GM23338 (cell line): ENCODE measurements around the gene ZNF581. TPM values are rescaled to one million over a fixed set of nuclear protein-coding genes. Genes with fewer than 3 reads are reported as not detected.

Source experiments
- ATAC-seq: fragments of 200-7000 bp; cut with Tn5 transposase; 3 replicates; pipeline ENCODE4 v1.9.1; 2020
- DNase-seq: peaks from one replicate; pipeline ENCODE4 v3.0.0-alpha.2; 2015; ENCODE audit warnings: low spot score
- H2AFZ ChIP-seq: fragments of 200-600 bp; sonication (generic); 2 replicates; pipeline ENCODE4 v1.8.0; 2016; ENCODE audit warnings: antibody characterized with exemption, mild to moderate bottlenecking, moderate library complexity
- H3F3A ChIP-seq: fragments of 200-600 bp; sonication (generic); replicated peaks from 2 replicates; pipeline ENCODE4 v1.8.0; 2017; ENCODE audit warnings: antibody characterized with exemption, mixed run types, low read depth
- H3K27ac ChIP-seq: fragments of 200-600 bp; sonication (generic); 2 replicates; pipeline ENCODE4 v1.6.1; 2016; ENCODE audit warnings: low read depth
- H3K27me3 ChIP-seq: fragments of 200-600 bp; sonication (generic); 2 replicates; pipeline ENCODE4 v1.8.0; 2016; ENCODE audit warnings: mild to moderate bottlenecking, mixed run types, moderate library complexity; ENCODE audit not compliant: insufficient read depth
- H3K36me3 ChIP-seq: fragments of 200-600 bp; sonication (generic); 2 replicates; pipeline ENCODE4 v1.8.0; 2016; ENCODE audit warnings: mild to moderate bottlenecking; ENCODE audit not compliant: insufficient read depth
- H3K4me1 ChIP-seq: fragments of 200-600 bp; sonication (generic); 2 replicates; pipeline ENCODE4 v1.8.0; 2016; ENCODE audit warnings: mild to moderate bottlenecking, moderate library complexity; ENCODE audit not compliant: insufficient read depth
- H3K4me2 ChIP-seq: fragments of 200-600 bp; sonication (generic); 2 replicates; pipeline ENCODE4 v1.7.1; 2017; ENCODE audit warnings: mixed run types
- H3K4me3 ChIP-seq: fragments of 200-600 bp; sonication (generic); 2 replicates; pipeline ENCODE4 v1.6.1; 2016; ENCODE audit warnings: mixed run types
- H3K79me2 ChIP-seq: fragments of 200-600 bp; sonication (generic); replicated peaks from 2 replicates; pipeline ENCODE4 v1.8.0; 2017; ENCODE audit warnings: mild to moderate bottlenecking; ENCODE audit not compliant: insufficient read depth
- H3K9me2 ChIP-seq: fragments of 200-600 bp; sonication (generic); 2 replicates; pipeline ENCODE4 v1.8.0; 2017; ENCODE audit not compliant: insufficient read depth
- H4K20me1 ChIP-seq: fragments of 200-600 bp; sonication (generic); replicated peaks from 2 replicates; pipeline ENCODE4 v1.8.0; 2017; ENCODE audit warnings: mild to moderate bottlenecking; ENCODE audit not compliant: insufficient read depth
- H3K27ac Mint-ChIP-seq: 2 replicates; pipeline ENCODE4 v1.8.0; 2020; ENCODE audit warnings: inconsistent platforms, mild to moderate bottlenecking, moderate library complexity, mixed read lengths
- H3K27me3 Mint-ChIP-seq: 3 replicates; pipeline ENCODE4 v1.8.0; 2022; ENCODE audit warnings: low read depth, mild to moderate bottlenecking, moderate library complexity, mixed read lengths, inconsistent platforms; ENCODE audit not compliant: insufficient read depth, poor library complexity
- H3K36me3 Mint-ChIP-seq: 3 replicates; pipeline ENCODE4 v1.8.0; 2021; ENCODE audit warnings: low read depth, mild to moderate bottlenecking, inconsistent platforms, moderate library complexity, mixed read lengths
- H3K4me1 Mint-ChIP-seq: 3 replicates; pipeline ENCODE4 v1.8.0; 2020; ENCODE audit warnings: mild to moderate bottlenecking, inconsistent platforms, mixed read lengths
- H3K4me3 Mint-ChIP-seq: 3 replicates; pipeline ENCODE4 v1.8.0; 2021; ENCODE audit warnings: moderate library complexity, mild to moderate bottlenecking, inconsistent platforms, mixed read lengths
- H3K9me3 Mint-ChIP-seq: 3 replicates; pipeline ENCODE4 v1.8.0; 2020; ENCODE audit warnings: moderate library complexity, mild to moderate bottlenecking, inconsistent platforms, mixed read lengths
- CREB1 ChIP-seq: fragments of 250-450 bp; sonication (Bioruptor Pico); IDR thresholded peaks from 2 replicates; pipeline ENCODE4 v1.5.0; 2020; ENCODE audit warnings: low read depth, mild to moderate bottlenecking, moderate library complexity
- CTCF ChIP-seq, 2 experiments: fragments of 200-600 bp in 1 of 2; sonication (generic) in 1 of 2; conservative IDR thresholded peaks; 2 replicates each; pipeline versions ENCODE4 v1.5.1 to v1.6.1; 2016 to 2017; ENCODE audit warnings: antibody characterized with exemption in 2 of 2, low read depth in 2 of 2, mild to moderate bottlenecking in 2 of 2, moderate library complexity in 1 of 2
- ETS1 ChIP-seq: IDR thresholded peaks from 2 replicates; pipeline ENCODE4 v1.6.1; 2016; ENCODE audit warnings: antibody characterized with exemption
- EZH2 ChIP-seq: fragments of 200-600 bp; sonication (generic); IDR thresholded peaks from one replicate; pipeline ENCODE4 v1.8.0; 2017; ENCODE audit warnings: antibody characterized with exemption, mild to moderate bottlenecking, low read depth; ENCODE audit not compliant: unreplicated experiment
- EZH2phosphoT487 ChIP-seq: fragments of 200-600 bp; sonication (generic); IDR thresholded peaks from one replicate; pipeline ENCODE4 v1.8.1; 2018; ENCODE audit warnings: antibody characterized with exemption; ENCODE audit not compliant: unreplicated experiment
- JUNB ChIP-seq: IDR thresholded peaks from one replicate; pipeline ENCODE4 v1.6.1; 2016; ENCODE audit warnings: antibody characterized with exemption; ENCODE audit not compliant: unreplicated experiment
- NANOG ChIP-seq: IDR thresholded peaks from 2 replicates; pipeline ENCODE4 v1.6.1; 2016; ENCODE audit warnings: antibody characterized with exemption, borderline replicate concordance
- POLR2AphosphoS5 ChIP-seq: IDR thresholded peaks from 2 replicates; pipeline ENCODE4 v1.6.1; 2016; ENCODE audit warnings: antibody characterized with exemption, low read depth
- REST ChIP-seq: IDR thresholded peaks from one replicate; pipeline ENCODE4 v1.6.1; 2018; ENCODE audit warnings: antibody characterized with exemption; ENCODE audit not compliant: unreplicated experiment
- STAT1 ChIP-seq: IDR thresholded peaks from one replicate; pipeline ENCODE4 v1.6.1; 2016; ENCODE audit warnings: antibody characterized with exemption; ENCODE audit not compliant: unreplicated experiment
- ZNF114 ChIP-seq: fragments of 250-450 bp; sonication (Bioruptor Pico); IDR thresholded peaks from 2 replicates; pipeline ENCODE4 v1.5.0; 2020; ENCODE audit warnings: mild to moderate bottlenecking, moderate library complexity
- ZNF331 ChIP-seq: fragments of 250-450 bp; sonication (Bioruptor Pico); IDR thresholded peaks from 2 replicates; pipeline ENCODE4 v1.5.0; 2020; ENCODE audit warnings: low read depth, mild to moderate bottlenecking, moderate library complexity
- polyA plus RNA-seq: library from polyadenylated mRNA; unstranded; fragments of >200 nt; fragmentation: Nextera tagmentation; extraction: Ambion mirVana; gene quantifications from 2 replicates; pipeline ENCODE4 v1.2.1, GENCODE V29; 2016
- total RNA-seq: library from RNA; depleted of rRNA; stranded (reverse); fragments of >200 nt; shearing (Covaris generic); gene quantifications from 2 replicates; pipeline ENCODE4 v1.2.3, GENCODE V29; 2014
- TF ChIP-seq, protein P1 (sequence below): fragments of 250-450 bp; sonication (Bioruptor Pico); IDR thresholded peaks from 2 replicates; pipeline ENCODE4 v1.5.0; 2020; ENCODE audit warnings: mild to moderate bottlenecking, moderate library complexity

Gene ZNF581
- total and polyA plus RNA-seq, 2 experiments from 2014 or later = 48.5 to 87.6 TPM

- peaks cover 13% of the 10 kb centered on the region for H3K27me3 Mint-ChIP-seq
These were observed 29.3 kb upstream of the ZNF581 start for GRCh38 chr19:55613930-55614710.

More at GRCh38 chr19:55613930-55614710, 29.3 kb upstream of the ZNF581 start:
- H3K27me3 ChIP-seq = no peaks in the 10 kb centered on the region
- H3K9me2 ChIP-seq = no peaks in the 10 kb centered on the region
- peaks cover 36% of the 10 kb centered on the region for H3K36me3 Mint-ChIP-seq
- H3F3A ChIP-seq = 0 out of 2 replicates have a peak, but pooled peaks cover 3% of the 10 kb centered on the region
- no peak overlapping the region for H2AFZ ChIP-seq
- H3K79me2 ChIP-seq = peaks cover 2% of the 10 kb centered on the region; the same call in 1 of the 2 replicates
- no peak overlapping the region for H3K4me3 Mint-ChIP-seq
- no peak overlapping the region for H3K4me2 ChIP-seq
- 0 out of 3 replicates have a peak, but pooled peaks cover 2% of the 10 kb centered on the region for H3K4me1 Mint-ChIP-seq
- ATAC-seq = no peak
- peaks cover 5% of the 10 kb centered on the region; the same call in 1 of the 2 replicates for H3K36me3 ChIP-seq
- peak; percentile 3 for DNase-seq
- H4K20me1 ChIP-seq = peaks cover 26% of the 10 kb centered on the region
- H3K27ac Mint-ChIP-seq = no peak overlapping the region
- no peaks in the 10 kb centered on the region for H3K4me1 ChIP-seq
- no peak overlapping the region for H3K27ac ChIP-seq
- H3K4me3 ChIP-seq = no peak overlapping the region
- TF ChIP-seq ETS1 (no peak), REST (no peak), EZH2phosphoT487 (no peak), POLR2AphosphoS5 (no peak), NANOG (no peak), STAT1 (no peak), EZH2 (no peak), JUNB (no peak), CTCF (conservative IDR thresholded peaks at IDR 0.05; ENCODE audit: low read depth in 2 of 2) (no peak), ZNF331 (CRISPR knock-in tag) (no peak), CREB1 (CRISPR knock-in tag) (no peak), ZNF114 (CRISPR knock-in tag) (no peak)
- TF ChIP-seq, protein P1, sequence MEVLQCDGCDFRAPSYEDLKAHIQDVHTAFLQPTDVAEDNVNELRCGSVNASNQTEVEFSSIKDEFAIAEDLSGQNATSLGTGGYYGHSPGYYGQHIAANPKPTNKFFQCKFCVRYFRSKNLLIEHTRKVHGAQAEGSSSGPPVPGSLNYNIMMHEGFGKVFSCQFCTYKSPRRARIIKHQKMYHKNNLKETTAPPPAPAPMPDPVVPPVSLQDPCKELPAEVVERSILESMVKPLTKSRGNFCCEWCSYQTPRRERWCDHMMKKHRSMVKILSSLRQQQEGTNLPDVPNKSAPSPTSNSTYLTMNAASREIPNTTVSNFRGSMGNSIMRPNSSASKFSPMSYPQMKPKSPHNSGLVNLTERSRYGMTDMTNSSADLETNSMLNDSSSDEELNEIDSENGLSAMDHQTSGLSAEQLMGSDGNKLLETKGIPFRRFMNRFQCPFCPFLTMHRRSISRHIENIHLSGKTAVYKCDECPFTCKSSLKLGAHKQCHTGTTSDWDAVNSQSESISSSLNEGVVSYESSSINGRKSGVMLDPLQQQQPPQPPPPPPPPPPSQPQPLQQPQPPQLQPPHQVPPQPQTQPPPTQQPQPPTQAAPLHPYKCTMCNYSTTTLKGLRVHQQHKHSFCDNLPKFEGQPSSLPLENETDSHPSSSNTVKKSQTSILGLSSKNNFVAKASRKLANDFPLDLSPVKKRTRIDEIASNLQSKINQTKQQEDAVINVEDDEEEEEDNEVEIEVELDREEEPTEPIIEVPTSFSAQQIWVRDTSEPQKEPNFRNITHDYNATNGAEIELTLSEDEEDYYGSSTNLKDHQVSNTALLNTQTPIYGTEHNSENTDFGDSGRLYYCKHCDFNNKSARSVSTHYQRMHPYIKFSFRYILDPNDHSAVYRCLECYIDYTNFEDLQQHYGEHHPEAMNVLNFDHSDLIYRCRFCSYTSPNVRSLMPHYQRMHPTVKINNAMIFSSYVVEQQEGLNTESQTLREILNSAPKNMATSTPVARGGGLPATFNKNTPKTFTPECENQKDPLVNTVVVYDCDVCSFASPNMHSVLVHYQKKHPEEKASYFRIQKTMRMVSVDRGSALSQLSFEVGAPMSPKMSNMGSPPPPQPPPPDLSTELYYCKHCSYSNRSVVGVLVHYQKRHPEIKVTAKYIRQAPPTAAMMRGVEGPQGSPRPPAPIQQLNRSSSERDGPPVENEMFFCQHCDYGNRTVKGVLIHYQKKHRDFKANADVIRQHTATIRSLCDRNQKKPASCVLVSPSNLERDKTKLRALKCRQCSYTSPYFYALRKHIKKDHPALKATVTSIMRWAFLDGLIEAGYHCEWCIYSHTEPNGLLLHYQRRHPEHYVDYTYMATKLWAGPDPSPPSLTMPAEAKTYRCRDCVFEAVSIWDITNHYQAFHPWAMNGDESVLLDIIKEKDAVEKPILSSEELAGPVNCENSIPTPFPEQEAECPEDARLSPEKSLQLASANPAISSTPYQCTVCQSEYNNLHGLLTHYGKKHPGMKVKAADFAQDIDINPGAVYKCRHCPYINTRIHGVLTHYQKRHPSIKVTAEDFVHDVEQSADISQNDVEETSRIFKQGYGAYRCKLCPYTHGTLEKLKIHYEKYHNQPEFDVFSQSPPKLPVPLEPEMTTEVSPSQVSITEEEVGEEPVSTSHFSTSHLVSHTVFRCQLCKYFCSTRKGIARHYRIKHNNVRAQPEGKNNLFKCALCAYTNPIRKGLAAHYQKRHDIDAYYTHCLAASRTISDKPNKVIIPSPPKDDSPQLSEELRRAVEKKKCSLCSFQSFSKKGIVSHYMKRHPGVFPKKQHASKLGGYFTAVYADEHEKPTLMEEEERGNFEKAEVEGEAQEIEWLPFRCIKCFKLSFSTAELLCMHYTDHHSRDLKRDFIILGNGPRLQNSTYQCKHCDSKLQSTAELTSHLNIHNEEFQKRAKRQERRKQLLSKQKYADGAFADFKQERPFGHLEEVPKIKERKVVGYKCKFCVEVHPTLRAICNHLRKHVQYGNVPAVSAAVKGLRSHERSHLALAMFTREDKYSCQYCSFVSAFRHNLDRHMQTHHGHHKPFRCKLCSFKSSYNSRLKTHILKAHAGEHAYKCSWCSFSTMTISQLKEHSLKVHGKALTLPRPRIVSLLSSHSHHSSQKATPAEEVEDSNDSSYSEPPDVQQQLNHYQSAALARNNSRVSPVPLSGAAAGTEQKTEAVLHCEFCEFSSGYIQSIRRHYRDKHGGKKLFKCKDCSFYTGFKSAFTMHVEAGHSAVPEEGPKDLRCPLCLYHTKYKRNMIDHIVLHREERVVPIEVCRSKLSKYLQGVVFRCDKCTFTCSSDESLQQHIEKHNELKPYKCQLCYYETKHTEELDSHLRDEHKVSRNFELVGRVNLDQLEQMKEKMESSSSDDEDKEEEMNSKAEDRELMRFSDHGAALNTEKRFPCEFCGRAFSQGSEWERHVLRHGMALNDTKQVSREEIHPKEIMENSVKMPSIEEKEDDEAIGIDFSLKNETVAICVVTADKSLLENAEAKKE (CRISPR knock-in tag) = no peak
- peaks cover 5% of the 10 kb centered on the region for H3K9me3 Mint-ChIP-seq
